Ectodermal cell (in vitro differentiated cells): Measurements from ENCODE around the gene USP6NL.

Experiments used
- H3K27ac ChIP-seq: 2 replicates; pipeline ENCODE4 v1.7.0; 2013; ENCODE audit warnings: mild to moderate bottlenecking, low read depth, low read length; ENCODE audit not compliant: insufficient read depth, poor library complexity, severe bottlenecking
- H3K27me3 ChIP-seq: 2 replicates; pipeline ENCODE4 v1.7.0; 2013; ENCODE audit warnings: mild to moderate bottlenecking, low read length; ENCODE audit not compliant: insufficient read depth, control insufficient read depth, poor library complexity, severe bottlenecking
- H3K36me3 ChIP-seq: one replicate; pipeline ENCODE4 v1.7.0; 2013; ENCODE audit warnings: low read length; ENCODE audit not compliant: control insufficient read depth, insufficient read depth
- H3K4me1 ChIP-seq: one replicate; pipeline ENCODE4 v1.7.0; 2013; ENCODE audit warnings: low read length; ENCODE audit not compliant: control insufficient read depth, insufficient read depth
- H3K4me3 ChIP-seq: 2 replicates; pipeline ENCODE4 v1.7.0; 2013; ENCODE audit warnings: low read depth, low read length, control low read depth; ENCODE audit not compliant: insufficient read depth
- H3K9me3 ChIP-seq: 2 replicates; pipeline ENCODE4 v1.7.0; 2013; ENCODE audit warnings: mild to moderate bottlenecking, low read length, moderate library complexity; ENCODE audit not compliant: control insufficient read depth
- WGBS, 2 experiments: methylation state at CpG; one replicate each; pipeline ENCODE4 v1.1.7; 2013; ENCODE audit warnings: missing lambda C conversion rate in 2 of 2; 5-methylcytosine and 5-hydroxymethylcytosine counted together

USP6NL gene

GRCh38 chr10:11511321-11511720 is 100.1 kb downstream of the USP6NL start:
- no peaks in the 10 kb centered on the region for H3K27me3 ChIP-seq
- peaks cover 8% of the 10 kb centered on the region for H3K4me1 ChIP-seq
- no peak overlapping the region for H3K27ac ChIP-seq
- no peaks in the 10 kb centered on the region for H3K36me3 ChIP-seq
- no peaks in the 10 kb centered on the region for H3K9me3 ChIP-seq
- H3K4me3 ChIP-seq = no peak overlapping the region

- peaks cover 11% of the 10 kb centered on the region for H3K4me1 ChIP-seq
- no peaks in the 10 kb centered on the region for H3K36me3 ChIP-seq
- H3K27ac ChIP-seq = no peak overlapping the region
- H3K9me3 ChIP-seq = no peaks in the 10 kb centered on the region
- 79 to 86% methylated on average over 3 of the region's 3 CpGs for WGBS, 2 experiments
- no peaks in the 10 kb centered on the region for H3K27me3 ChIP-seq
- H3K4me3 ChIP-seq = no peak overlapping the region
Observed at GRCh38 chr10:11510736-11511135, 100.7 kb downstream of the USP6NL start.

- WGBS, 2 experiments = 85 to 88% methylated on average over 5 of the region's 5 CpGs
- Histone ChIP-seq H3K4me1 (peaks cover 15% of the 10 kb centered on the region), H3K27me3 (no peaks in the 10 kb centered on the region), H3K27ac (no peak overlapping the region), H3K4me3 (no peak overlapping the region), H3K9me3 (no peaks in the 10 kb centered on the region), H3K36me3 (no peaks in the 10 kb centered on the region)
Observed at GRCh38 chr10:11510281-11510680, 101.2 kb downstream of the USP6NL start.

DNA sequence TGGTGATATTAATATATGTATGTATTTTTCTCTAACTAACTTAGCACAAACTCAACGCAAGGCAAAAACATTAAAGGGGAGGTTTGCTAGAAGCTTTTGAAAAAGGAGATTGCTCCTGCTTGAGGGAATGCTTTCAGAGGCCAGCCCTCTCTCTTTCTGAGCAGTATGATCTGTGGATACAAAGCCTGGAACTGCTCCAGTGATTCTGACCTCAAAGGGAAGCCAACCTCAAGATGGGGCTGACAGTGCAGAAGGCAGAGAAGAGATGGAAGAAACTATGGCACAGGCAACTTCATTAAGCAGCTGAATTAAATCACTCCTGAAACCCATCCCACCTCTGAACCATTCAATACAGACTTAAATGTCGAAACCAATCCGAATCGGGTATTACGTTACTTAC is 102.4 kb downstream of the USP6NL start:
- Histone ChIP-seq H3K27ac (peak overlapping the region; percentile 31), H3K4me1 (peaks cover 22% of the 10 kb centered on the region), H3K4me3 (no peak overlapping the region), H3K27me3 (no peaks in the 10 kb centered on the region), H3K9me3 (no peaks in the 10 kb centered on the region), H3K36me3 (no peaks in the 10 kb centered on the region)
- 96 to 97% methylated on average over 5 of the region's 5 CpGs for whole genome bisulfite sequencing, 2 experiments

DNA sequence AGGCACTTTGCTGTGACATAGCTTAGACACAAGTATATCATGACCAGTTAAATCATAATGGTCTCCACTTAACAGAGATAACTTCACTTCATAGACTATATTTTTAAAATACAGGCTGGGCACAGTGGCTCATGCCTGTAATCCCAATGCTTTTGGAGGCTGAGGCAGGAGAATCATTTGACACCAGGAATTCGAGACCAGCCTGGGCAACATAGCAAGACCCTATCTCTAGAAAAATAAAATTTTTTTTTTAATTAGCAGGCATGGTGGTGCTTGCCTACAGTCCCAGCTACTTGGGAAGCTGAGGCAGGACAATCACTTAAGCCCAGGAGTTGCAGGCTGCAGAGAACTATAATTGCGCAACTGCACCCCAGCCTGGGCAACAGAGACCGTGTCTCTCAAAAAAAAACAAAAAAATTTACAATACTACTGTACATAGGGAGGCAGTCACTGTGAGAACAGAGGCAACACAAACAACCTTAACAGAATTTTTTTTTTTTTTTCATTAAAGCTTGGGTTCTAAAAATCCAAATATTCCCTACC is 105.1 kb downstream of the USP6NL start:
- no peaks in the 10 kb centered on the region for H3K9me3 ChIP-seq
- 88 to 96% methylated on average over 3 of the region's 3 CpGs for WGBS, 2 experiments
- no peaks in the 10 kb centered on the region for H3K36me3 ChIP-seq
- H3K4me3 ChIP-seq = no peak overlapping the region
- no peaks in the 10 kb centered on the region for H3K27me3 ChIP-seq
- peaks cover 21% of the 10 kb centered on the region for H3K4me1 ChIP-seq
- H3K27ac ChIP-seq = no peak overlapping the region

- Histone ChIP-seq H3K9me3 (no peaks in the 10 kb centered on the region), H3K4me3 (no peak overlapping the region), H3K4me1 (peaks cover 15% of the 10 kb centered on the region), H3K27me3 (no peaks in the 10 kb centered on the region), H3K27ac (peak overlapping the region; percentile 38), H3K36me3 (no peaks in the 10 kb centered on the region)
- WGBS, 2 experiments = 50 to 58% methylated on average over 3 of the region's 3 CpGs
Observed at GRCh38 chr10:11505639-11506038, 105.8 kb downstream of the USP6NL start.

DNA sequence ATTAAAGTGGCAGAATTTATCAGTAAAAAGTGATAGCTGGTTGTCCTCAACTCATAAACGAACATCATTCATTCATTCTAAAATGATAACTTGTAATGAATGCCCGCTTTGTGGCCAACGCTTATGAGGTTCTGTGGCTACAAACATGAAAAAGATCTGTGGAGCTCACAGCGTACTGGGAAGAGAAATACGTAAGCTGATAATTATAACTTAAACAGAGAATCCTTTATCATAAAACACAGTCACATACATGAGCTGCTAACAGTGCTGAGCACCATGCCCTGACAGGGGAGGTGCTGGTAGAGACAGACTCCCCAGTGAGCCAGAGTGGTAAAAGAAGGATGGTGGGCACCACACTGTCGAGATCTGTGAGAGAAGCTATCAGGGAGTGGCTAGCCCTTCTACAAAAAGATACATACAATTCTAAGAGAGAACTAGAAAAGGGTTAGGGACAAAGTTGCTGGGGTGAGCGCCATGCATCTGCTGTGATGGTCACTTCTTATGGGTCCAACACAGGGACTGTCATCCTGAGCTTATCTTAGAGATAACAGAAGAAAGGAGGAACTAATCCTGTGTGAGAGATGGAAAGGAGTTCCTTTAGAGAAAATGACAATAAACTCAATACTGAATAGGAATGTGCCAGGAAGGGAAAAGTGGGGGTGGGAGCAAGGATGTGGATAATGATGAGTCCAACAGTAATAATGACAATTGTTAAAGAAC is 106.7 kb downstream of the USP6NL start:
- H3K4me3 ChIP-seq = no peak overlapping the region
- peaks cover 15% of the 10 kb centered on the region for H3K4me1 ChIP-seq
- H3K9me3 ChIP-seq = no peaks in the 10 kb centered on the region
- no peaks in the 10 kb centered on the region for H3K36me3 ChIP-seq
- 92 to 95% methylated on average over 5 to 7 of the region's 7 CpGs for WGBS, 2 experiments
- H3K27ac ChIP-seq = no peak overlapping the region
- H3K27me3 ChIP-seq = no peaks in the 10 kb centered on the region

DNA sequence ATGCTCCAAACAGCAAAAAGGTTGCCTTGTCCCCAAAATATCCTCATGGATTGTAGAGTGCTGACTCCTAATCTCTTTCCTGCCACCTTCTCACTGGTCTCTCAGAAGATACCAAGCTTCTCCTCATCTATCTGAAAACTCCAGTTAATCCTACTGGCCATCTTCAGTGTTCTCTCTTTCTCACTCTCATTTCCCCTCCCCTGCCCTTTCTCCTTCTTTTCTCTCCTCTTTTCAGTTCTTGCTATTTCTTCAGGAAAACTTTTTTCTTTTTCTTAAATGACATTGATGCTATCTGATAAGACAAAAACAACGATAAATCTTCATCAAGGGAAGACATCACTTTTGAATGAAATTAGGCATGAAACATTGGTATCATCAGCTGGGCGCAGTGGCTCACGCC is 109.8 kb downstream of the USP6NL start:
- Histone ChIP-seq H3K4me3 (no peak overlapping the region), H3K27me3 (no peaks in the 10 kb centered on the region), H3K27ac (no peak overlapping the region), H3K9me3 (no peaks in the 10 kb centered on the region), H3K36me3 (no peaks in the 10 kb centered on the region), H3K4me1 (peaks cover 15% of the 10 kb centered on the region)
- 94 to 95% methylated on average over 3 of the region's 3 CpGs for WGBS, 2 experiments

GRCh38 chr10:11499425-11500071 is 111.9 kb downstream of the USP6NL start:
- H3K27ac ChIP-seq = no peak overlapping the region
- 93 to 95% methylated on average over 4 of the region's 4 CpGs for WGBS, 2 experiments
- no peaks in the 10 kb centered on the region for H3K9me3 ChIP-seq
- H3K4me1 ChIP-seq = peaks cover under 1% of the 10 kb centered on the region
- no peaks in the 10 kb centered on the region for H3K27me3 ChIP-seq
- H3K4me3 ChIP-seq = no peak overlapping the region
- H3K36me3 ChIP-seq = no peaks in the 10 kb centered on the region

DNA sequence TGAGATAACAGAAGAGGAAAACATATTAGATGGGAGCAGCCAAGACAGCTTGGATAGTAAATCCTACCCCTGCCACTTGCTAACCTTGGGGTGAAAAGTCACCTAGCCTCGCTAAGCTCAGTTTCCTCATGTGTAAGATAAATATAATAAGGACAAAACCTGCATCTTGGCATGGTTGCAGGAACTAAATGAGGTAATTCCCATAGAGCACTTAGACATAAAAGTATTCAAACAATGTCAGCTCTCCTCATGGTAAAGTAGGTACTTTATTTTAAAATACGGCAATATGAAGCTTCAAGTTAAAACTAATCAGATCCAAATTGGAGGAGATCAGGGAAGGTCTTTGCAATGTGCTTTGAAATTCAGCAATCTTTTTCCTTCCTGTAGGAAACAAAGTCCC is 113.1 kb downstream of the USP6NL start:
- 95 to 100% methylated on average over 2 of the region's 2 CpGs for WGBS, 2 experiments
- Histone ChIP-seq H3K9me3 (no peaks in the 10 kb centered on the region), H3K4me1 (no peaks in the 10 kb centered on the region), H3K4me3 (no peak overlapping the region), H3K36me3 (peaks cover 2% of the 10 kb centered on the region), H3K27me3 (no peaks in the 10 kb centered on the region), H3K27ac (no peak overlapping the region)
